Astrocyte (in vitro differentiated cells and primary cell): Measurements from ENCODE around the gene ADAMTS10. TPM values are rescaled to one million over a fixed set of nuclear protein-coding genes. Genes with fewer than 3 reads are reported as not detected.

Experiments used
- DNase-seq: peaks from one replicate; pipeline ENCODE4 v3.0.0-alpha.2; 2010; ENCODE audit warnings: low read depth
- FAIRE-seq: peaks from 2 replicates; lab custom pipeline; 2011; peaks lifted over from hg19 to GRCh38; lab: Jason Lieb, UNC
- H2AFZ ChIP-seq: 2 replicates; pipeline ENCODE4 v1.6.0; 2012; ENCODE audit warnings: low read depth, low read length, inconsistent platforms
- H3K27ac ChIP-seq: 2 replicates; pipeline ENCODE4 v1.5.1; 2011; ENCODE audit warnings: low read depth, low read length, inconsistent platforms
- H3K27me3 ChIP-seq: 2 replicates; pipeline ENCODE4 v1.6.0; 2011; ENCODE audit warnings: low read length, inconsistent platforms; ENCODE audit not compliant: insufficient read depth
- H3K36me3 ChIP-seq: 2 replicates; pipeline ENCODE4 v1.5.1; 2011; ENCODE audit warnings: low read length, inconsistent platforms; ENCODE audit not compliant: insufficient read depth
- H3K4me1 ChIP-seq: 2 replicates; pipeline ENCODE4 v1.5.1; 2011; ENCODE audit warnings: low read length, inconsistent platforms; ENCODE audit not compliant: insufficient read depth
- H3K4me2 ChIP-seq: 2 replicates; pipeline ENCODE4 v1.6.0; 2012; ENCODE audit warnings: low read length, inconsistent platforms
- H3K4me3 ChIP-seq: 2 replicates; pipeline ENCODE4 v1.5.1; 2011; ENCODE audit warnings: low read depth, mild to moderate bottlenecking, low read length, inconsistent platforms; ENCODE audit not compliant: insufficient read depth
- H3K79me2 ChIP-seq: 2 replicates; pipeline ENCODE4 v1.6.0; 2012; ENCODE audit warnings: mild to moderate bottlenecking, low read length, inconsistent platforms; ENCODE audit not compliant: insufficient read depth
- H3K9ac ChIP-seq: 2 replicates; pipeline ENCODE4 v1.6.0; 2012; ENCODE audit warnings: mild to moderate bottlenecking, low read length, inconsistent platforms
- H3K9me3 ChIP-seq: 2 replicates; pipeline ENCODE4 v1.5.1; 2012; ENCODE audit warnings: low read depth, mild to moderate bottlenecking, low read length, inconsistent platforms; ENCODE audit not compliant: insufficient read depth
- H4K20me1 ChIP-seq: 2 replicates; pipeline ENCODE4 v1.6.0; 2012; ENCODE audit warnings: low read length, inconsistent platforms; ENCODE audit not compliant: insufficient read depth
- H3K27ac Mint-ChIP-seq: one replicate; pipeline ENCODE4 v1.8.0; 2021; ENCODE audit warnings: mild to moderate bottlenecking, mixed read lengths; ENCODE audit not compliant: unreplicated experiment
- H3K27me3 Mint-ChIP-seq: one replicate; pipeline ENCODE4 v1.8.0; 2021; ENCODE audit warnings: low read depth, mixed read lengths; ENCODE audit not compliant: unreplicated experiment
- H3K36me3 Mint-ChIP-seq: one replicate; pipeline ENCODE4 v1.8.0; 2021; ENCODE audit warnings: low read depth, mixed read lengths; ENCODE audit not compliant: unreplicated experiment
- H3K4me1 Mint-ChIP-seq: one replicate; pipeline ENCODE4 v1.8.0; 2021; ENCODE audit warnings: low read depth, mixed read lengths; ENCODE audit not compliant: unreplicated experiment
- H3K4me3 Mint-ChIP-seq: one replicate; pipeline ENCODE4 v1.8.0; 2021; ENCODE audit warnings: mild to moderate bottlenecking, moderate library complexity, mixed read lengths; ENCODE audit not compliant: unreplicated experiment
- H3K9me3 Mint-ChIP-seq: one replicate; pipeline ENCODE4 v1.8.0; 2021; ENCODE audit warnings: mild to moderate bottlenecking, mixed read lengths; ENCODE audit not compliant: unreplicated experiment
- EZH2 ChIP-seq: IDR thresholded peaks from 2 replicates; pipeline ENCODE4 v1.6.1; 2012; ENCODE audit warnings: mild to moderate bottlenecking, low read length, inconsistent platforms; ENCODE audit not compliant: insufficient read depth
- total RNA-seq: library from RNA; stranded (reverse); gene quantifications from 2 replicates; pipeline ENCODE4 v1.2.1, GENCODE V29; 2021
- TF ChIP-seq, protein P1 (sequence below): IDR thresholded peaks from 2 replicates; pipeline ENCODE4 v1.5.1; 2011; ENCODE audit warnings: low read depth, mild to moderate bottlenecking, inconsistent platforms, low read length, moderate library complexity; ENCODE audit not compliant: insufficient read depth

ADAMTS10 gene
- total RNA-seq, 1 donor from 2014 or later: 34.0 TPM

DNA sequence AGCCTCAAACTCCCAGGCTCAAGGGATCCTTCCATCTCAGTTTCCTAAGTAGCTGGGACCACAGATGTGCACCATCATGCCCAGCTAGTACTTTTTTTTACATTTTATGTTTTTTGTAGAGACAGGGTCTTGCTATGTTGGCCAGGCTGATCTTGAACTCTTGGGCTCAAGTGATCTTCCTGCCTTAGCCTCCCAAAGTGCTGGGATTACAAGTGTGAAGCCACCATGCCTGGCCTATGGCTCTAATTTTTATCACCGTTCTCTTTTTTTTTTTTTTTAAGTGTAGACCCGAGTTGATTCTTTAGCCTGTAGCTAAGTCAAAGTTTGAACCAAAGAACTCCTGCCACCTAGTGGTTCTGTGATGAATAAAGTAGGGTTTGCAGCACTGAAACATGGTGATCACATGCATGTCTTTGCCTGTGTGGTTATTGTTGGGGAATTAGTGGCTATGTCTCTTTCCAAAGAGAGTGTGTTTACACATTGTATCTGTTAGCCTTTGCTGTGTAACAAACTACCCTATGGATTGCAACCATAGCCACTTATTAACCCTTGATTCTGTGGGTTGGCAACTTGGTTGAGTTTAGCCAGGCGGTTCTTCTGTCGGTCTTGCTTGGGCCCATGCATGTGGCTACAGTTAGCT, 31.5 kb upstream of the ADAMTS10 start:
- H3K4me1 Mint-ChIP-seq: no peaks in the 10 kb centered on the region
- Histone ChIP-seq H4K20me1 (no peaks in the 10 kb centered on the region), H3K27ac (no peak overlapping the region), H3K4me2 (no peak overlapping the region), H3K79me2 (no peaks in the 10 kb centered on the region), H3K4me1 (peaks cover 9% of the 10 kb centered on the region), H3K9me3 (no peaks in the 10 kb centered on the region), H3K36me3 (no peaks in the 10 kb centered on the region), H2AFZ (no peak overlapping the region), H3K27me3 (peaks cover 7% of the 10 kb centered on the region), H3K9ac (no peak overlapping the region), H3K4me3 (no peak overlapping the region)
- H3K9me3 Mint-ChIP-seq: peaks cover 8% of the 10 kb centered on the region
- FAIRE-seq (no peak), DNase-seq (peak; percentile 35)
- peaks cover 19% of the 10 kb centered on the region for H3K27me3 Mint-ChIP-seq
- TF ChIP-seq, protein P1, sequence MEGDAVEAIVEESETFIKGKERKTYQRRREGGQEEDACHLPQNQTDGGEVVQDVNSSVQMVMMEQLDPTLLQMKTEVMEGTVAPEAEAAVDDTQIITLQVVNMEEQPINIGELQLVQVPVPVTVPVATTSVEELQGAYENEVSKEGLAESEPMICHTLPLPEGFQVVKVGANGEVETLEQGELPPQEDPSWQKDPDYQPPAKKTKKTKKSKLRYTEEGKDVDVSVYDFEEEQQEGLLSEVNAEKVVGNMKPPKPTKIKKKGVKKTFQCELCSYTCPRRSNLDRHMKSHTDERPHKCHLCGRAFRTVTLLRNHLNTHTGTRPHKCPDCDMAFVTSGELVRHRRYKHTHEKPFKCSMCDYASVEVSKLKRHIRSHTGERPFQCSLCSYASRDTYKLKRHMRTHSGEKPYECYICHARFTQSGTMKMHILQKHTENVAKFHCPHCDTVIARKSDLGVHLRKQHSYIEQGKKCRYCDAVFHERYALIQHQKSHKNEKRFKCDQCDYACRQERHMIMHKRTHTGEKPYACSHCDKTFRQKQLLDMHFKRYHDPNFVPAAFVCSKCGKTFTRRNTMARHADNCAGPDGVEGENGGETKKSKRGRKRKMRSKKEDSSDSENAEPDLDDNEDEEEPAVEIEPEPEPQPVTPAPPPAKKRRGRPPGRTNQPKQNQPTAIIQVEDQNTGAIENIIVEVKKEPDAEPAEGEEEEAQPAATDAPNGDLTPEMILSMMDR: peak; percentile 61
- no peak for TF ChIP-seq EZH2
- H3K27ac Mint-ChIP-seq: no peak overlapping the region
- H3K4me3 Mint-ChIP-seq: no peak overlapping the region
- H3K36me3 Mint-ChIP-seq: no peaks in the 10 kb centered on the region

DNA sequence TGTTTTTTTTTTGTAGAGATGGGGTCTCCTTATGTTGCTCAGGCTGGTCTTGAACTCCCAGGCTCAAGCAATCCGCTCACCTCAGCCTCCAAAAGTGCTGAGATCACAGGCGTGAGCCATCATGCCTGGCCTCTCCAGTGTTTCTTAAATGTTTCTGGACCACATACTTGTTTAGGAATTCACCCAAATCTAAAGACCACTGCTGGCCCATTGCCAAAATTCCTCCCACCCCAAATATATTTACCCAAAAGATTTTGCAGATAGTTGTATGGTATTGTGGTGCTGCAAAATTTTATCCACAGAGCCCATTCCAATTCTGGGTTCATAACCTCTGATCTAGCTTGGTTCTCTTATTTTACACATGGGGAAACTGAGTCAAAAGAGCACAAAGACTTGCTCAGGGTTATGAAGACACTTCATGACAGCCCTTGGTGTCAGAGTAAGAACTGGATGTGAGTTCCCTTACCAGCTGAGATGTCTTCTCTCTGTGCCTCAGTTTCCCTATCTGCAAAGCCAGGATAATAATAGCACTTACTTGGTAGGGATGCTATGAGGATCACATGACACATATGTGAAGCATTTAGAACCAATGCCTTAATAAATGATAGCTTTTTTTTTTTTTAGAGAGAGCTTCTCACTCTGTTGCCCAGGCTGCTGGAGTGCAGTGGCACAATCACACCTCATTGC, 30.8 kb upstream of the ADAMTS10 start:
- no peaks in the 10 kb centered on the region for H3K9me3 ChIP-seq
- H3K4me3 ChIP-seq: no peak overlapping the region
- Mint-ChIP-seq H3K27ac (no peak overlapping the region), H3K4me3 (no peak overlapping the region), H3K9me3 (peaks cover 2% of the 10 kb centered on the region), H3K36me3 (no peaks in the 10 kb centered on the region), H3K27me3 (peaks cover 14% of the 10 kb centered on the region), H3K4me1 (no peaks in the 10 kb centered on the region)
- H3K27me3 ChIP-seq: peaks cover 3% of the 10 kb centered on the region
- H3K36me3 ChIP-seq: no peaks in the 10 kb centered on the region
- no peak overlapping the region for H3K4me2 ChIP-seq
- no peak overlapping the region for H3K27ac ChIP-seq
- H4K20me1 ChIP-seq: no peaks in the 10 kb centered on the region
- DNase-seq (no peak), FAIRE-seq (no peak)
- H3K9ac ChIP-seq: no peak overlapping the region
- peaks cover 9% of the 10 kb centered on the region for H3K4me1 ChIP-seq
- no peak overlapping the region for H2AFZ ChIP-seq
- TF ChIP-seq, protein P1: no peak
- no peak for TF ChIP-seq EZH2
- H3K79me2 ChIP-seq: no peaks in the 10 kb centered on the region
